Heart left ventricle (tissue), 13 donors: ENCODE data around the gene MINDY2.

Experiments used
- POLR2A ChIP-seq, 2 donors: fragments of 450-650 bp; IDR thresholded peaks; one replicate each; pipeline ENCODE4 v1.6.1; 2017; ENCODE audit warnings: antibody characterized with exemption in 2 of 2, mild to moderate bottlenecking in 2 of 2, moderate library complexity in 2 of 2
- TF ChIP-seq, protein P1 (sequence below), 12 donors: fragments of 200-600 bp; sonication (generic) in 4 of 12; IDR thresholded peaks; one replicate each; pipeline versions ENCODE4 v1.5.0 to v1.8.0; 2018 to 2022; ENCODE audit warnings: antibody characterized with exemption in 12 of 12, mild to moderate bottlenecking in 5 of 12
- donor health status: ischemic (EF 13 %, LVEDD 7.1; RV severe dilation, severe dysfunction).
- donor health status: DM: no; HTN: yes; CAD: no.
- donor health status: DM: no; HTN: no; CAD: no.
- donor health status: ischemic (EF 25% LVEDD 6.9; RV normal size, moderate dysfunction).
- donor health status: ischemic (EF 25% LVEDD 5.7; RV mildly dilated, moderate dysfunction).
- donor health status: ischemic (EF 35%, LVEDD 5.7; RV mildly dilated, moderate dysfunction).
- donor health status: nonischemic (EF 11% LVEDD 7.7; RV severe dilation, severe dysfunction).
- donor health status: DM: yes; HTN: yes; CAD: no.
- donor health status: PGD.
- donor health status: ischemic (EF 29% LVEDD 5.4; RV normal size, mild dysfunction).
- donor health status: nonischemic (EF 23%, LVEDD 6.1; RV moderate dilation, normal function).

- no peak for TF ChIP-seq POLR2A (IDR thresholded peaks at IDR 0.05)
- TF ChIP-seq, protein P1, sequence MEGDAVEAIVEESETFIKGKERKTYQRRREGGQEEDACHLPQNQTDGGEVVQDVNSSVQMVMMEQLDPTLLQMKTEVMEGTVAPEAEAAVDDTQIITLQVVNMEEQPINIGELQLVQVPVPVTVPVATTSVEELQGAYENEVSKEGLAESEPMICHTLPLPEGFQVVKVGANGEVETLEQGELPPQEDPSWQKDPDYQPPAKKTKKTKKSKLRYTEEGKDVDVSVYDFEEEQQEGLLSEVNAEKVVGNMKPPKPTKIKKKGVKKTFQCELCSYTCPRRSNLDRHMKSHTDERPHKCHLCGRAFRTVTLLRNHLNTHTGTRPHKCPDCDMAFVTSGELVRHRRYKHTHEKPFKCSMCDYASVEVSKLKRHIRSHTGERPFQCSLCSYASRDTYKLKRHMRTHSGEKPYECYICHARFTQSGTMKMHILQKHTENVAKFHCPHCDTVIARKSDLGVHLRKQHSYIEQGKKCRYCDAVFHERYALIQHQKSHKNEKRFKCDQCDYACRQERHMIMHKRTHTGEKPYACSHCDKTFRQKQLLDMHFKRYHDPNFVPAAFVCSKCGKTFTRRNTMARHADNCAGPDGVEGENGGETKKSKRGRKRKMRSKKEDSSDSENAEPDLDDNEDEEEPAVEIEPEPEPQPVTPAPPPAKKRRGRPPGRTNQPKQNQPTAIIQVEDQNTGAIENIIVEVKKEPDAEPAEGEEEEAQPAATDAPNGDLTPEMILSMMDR (IDR thresholded peaks at IDR 0.05) = no peak
These were observed 137.6 kb downstream of the MINDY2 start for GRCh38 chr15:58908550-58909309.
